Activated CD4-positive, alpha-beta T cell treated with anti-CD3 and anti-CD28 coated beads, Interleukin-2, amount 50 U/mL, for 48 hours (primary cell): ENCODE results near the gene TMEM37.

Experiments used
- DNase-seq, 2 experiments: peaks; one replicate each; pipeline ENCODE4 v3.0.0-alpha.2; 2020

The TMEM37 gene

DNA sequence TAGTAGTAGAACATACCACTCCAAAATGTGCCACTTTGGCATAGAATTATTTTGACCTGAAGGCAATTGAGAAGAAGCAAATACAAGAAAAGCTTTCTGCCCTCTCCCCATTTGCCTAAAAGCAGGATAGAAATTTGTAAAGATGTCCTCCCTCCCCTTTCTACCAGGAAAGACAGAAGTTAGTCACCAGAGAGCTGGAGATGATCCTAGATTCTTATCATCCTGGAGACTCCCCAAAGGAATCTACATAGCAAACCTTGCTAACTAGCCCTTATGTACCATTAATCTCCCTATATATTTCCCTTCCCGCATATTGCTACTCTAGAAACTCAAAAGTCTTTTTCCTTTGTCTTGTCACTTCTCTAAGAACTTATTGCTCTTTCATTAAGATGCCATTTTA, 12.6 kb upstream of the TMEM37 start:
- DNase-seq: no peak

GRCh38 chr2:119419803-119420508, 11.7 kb upstream of the TMEM37 start:
- DNase-seq: no peak

DNA sequence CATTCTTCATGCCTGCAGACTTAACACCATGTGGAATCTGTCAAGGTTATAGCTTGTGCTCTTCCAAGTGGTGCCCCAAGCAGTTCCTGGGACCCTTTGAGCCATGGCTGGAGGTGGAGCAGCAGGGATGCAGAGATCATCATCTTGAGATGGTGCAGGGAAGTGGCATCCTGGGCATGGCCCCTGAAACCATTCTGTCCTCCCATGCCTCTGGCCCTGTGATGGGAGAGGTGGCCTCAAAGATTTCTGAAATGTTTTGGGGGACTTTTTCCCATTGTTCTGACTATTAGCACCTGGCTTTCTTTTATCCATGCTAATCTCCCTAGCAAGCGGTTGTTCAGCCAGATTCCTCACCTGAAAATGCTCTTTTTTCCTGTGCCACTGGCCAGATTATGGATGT, 10.3 kb upstream of the TMEM37 start:
- DNase-seq: no peak

DNA sequence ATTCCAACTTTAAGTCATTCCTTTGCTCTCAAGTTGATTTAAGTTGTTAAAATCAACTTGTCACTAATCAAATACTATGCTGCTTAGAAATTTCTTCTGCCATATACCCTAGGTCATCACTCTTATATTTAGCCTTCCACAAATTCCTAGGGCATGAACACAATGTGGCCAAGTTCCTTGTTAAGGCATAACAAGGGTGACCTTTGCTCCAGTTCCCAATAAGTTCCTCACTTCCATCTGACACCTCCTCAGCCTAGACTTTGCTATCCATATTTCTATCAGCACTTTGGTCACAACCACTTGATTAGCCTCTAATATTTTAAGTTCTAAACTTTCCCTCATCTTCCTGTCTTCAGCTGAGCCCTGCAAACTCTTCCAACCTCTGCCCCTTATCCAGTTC, 9.9 kb upstream of the TMEM37 start:
- no peak for DNase-seq

GRCh38 chr2:119422360-119423107, 9.1 kb upstream of the TMEM37 start:
- DNase-seq: no peak

- DNase-seq: no peak
These were observed 8.6 kb upstream of the TMEM37 start for GRCh38 chr2:119423108-119423444.

- DNase-seq: no peak
These were observed 7.8 kb upstream of the TMEM37 start for GRCh38 chr2:119423811-119424210.

- DNase-seq: no peak
These were observed 7.2 kb upstream of the TMEM37 start for GRCh38 chr2:119424284-119425118.

GRCh38 chr2:119425119-119425405, 6.6 kb upstream of the TMEM37 start:
- no peak for DNase-seq

DNA sequence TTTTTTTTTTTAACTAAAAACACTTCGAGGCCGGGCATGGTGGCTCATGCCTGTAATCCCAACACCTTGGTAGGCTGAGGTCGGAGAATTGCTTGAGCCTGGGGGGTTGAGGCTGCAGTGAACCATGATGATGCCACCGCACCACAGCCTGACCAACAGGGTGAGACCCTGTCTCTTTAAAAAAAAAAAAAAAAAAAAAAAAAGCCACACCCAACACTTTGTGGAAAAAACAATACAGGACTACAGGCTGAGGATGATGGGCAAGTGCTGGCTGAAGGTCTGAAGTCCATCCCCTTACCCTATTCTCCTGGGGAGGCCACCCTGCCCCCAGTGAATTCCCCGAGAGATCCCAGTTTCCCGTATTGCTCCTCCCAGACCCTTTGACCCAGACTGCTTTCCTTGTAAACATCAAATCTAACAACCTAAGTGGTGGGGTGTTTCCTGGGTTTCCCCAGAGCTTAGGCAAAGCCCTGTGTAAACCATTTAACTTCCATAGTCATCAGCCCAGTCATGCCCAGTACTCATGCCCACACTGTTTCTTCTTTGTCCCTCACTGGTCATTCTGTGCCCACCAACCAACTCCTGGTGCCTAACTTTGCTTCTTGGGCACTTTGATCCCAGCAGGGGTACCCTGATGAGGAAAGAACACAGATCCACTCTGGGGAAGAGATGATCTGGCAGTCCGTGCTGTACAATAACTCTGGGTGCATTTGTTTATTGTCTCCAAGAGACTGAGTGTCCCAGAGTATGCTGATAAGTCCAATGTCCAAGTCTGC, 5.8 kb upstream of the TMEM37 start:
- DNase-seq: no peak

DNA sequence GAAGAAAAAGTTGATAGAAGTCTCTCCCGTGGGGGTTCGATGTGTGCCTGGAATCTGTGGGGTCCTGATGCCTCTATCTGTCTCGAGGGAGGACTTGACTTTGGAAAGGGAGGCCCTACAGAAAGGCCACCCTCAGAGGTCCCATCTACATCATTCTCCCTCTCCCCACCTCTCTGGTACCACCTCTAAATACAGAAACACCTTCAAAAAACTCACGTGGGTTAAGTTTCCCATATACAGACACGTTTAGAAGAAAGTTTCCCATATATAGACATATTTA, 5.3 kb upstream of the TMEM37 start:
- no peak for DNase-seq

GRCh38 chr2:119426801-119427395, 4.8 kb upstream of the TMEM37 start:
- DNase-seq: no peak

DNA sequence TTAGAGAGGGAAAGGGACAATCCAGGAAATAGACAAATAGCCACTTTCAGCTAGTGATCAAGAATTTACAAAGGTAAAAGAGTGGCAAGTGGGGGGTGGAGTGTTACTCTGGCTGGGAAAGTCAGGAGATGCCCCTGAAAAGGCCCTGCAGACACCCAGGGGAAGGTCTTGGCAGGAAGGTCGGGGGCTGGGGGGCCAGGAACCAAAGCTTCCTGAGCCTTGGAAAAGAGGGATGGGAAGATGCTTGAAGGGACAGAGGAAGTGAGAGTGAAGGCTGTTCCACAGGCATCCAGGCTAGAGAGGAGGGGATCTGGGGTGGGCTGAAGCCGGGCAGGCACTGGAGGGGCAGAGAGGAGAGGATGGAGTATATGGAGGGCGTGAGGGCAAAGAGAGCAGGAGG, 3.9 kb upstream of the TMEM37 start:
- no peak for DNase-seq

- no peak for DNase-seq
These were observed 3.0 kb upstream of the TMEM37 start for GRCh38 chr2:119428488-119429224.

DNA sequence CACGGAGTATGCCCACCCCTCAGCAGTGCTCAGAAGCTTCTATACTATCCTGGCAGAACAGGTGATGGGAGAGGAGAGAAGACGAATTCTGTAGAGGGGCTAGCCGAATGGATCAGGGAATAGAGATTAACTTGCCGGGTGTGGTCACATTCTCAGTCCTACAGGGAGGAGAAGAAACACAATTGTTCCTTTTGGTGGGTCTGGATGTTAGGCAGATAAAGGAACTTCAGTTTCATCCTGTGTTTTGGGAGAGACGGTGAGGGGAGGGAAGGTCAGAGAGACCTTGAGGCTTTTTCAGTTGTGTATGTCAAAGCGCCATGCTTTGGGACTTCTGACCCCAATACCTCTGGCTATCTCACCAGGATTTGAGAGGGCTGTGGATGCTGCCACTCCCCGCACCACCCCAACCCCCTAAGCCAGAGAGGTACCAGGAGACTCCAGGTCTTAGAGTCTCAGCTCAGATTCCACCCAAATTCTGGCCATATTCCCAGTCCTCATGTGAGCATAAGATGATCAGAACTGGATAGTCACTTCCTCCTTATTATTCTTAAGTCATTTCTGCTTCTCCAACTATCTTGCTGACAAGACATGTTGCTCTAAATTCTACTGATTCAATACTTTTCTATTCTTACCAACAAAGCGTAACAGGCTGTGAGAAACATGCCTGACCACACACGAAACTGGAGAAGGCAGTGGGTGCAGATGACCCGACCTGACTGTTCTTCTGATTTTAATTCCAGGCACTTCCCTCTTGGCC, 2.3 kb upstream of the TMEM37 start:
- no peak for DNase-seq

GRCh38 chr2:119430023-119430498, 1.6 kb upstream of the TMEM37 start:
- no peak for DNase-seq

- no peak for DNase-seq
These were observed 559 bp downstream of the TMEM37 start for GRCh38 chr2:119431976-119432850.

GRCh38 chr2:119432851-119433522, 1.3 kb downstream of the TMEM37 start:
- DNase-seq: no peak

DNA sequence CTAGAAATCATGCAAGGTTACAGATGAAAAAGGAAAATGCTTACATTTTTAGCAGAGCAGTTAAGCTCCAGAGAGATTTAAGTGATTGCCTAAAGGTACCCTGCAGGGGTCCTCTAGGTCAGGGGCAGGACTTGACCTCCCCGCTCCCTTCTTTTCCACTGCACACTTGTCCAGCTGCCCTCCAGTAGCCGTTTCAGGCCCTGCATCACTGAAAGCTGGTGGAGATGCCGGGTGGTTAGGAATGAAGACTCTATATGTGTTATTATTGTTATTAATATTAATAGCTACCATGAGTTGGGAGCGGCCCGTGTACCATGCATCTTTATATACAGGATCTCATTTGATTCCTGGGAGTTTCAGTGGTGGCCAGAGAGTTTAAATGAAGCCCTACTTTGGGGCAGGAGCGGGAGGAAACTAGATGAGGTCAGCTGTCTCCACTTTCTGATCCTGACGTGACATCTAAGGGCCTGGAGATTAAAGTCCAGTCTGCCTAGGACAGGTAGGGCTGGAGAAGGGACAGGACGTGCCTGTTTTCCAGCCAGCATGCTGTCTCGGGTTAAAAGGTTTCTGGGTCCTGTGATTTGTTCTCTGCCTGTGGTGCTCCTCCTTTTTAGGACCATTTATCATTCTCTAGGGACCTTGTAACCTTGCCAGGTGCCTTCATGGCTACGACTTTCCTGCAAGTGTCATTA, 2.1 kb downstream of the TMEM37 start:
- DNase-seq: no peak
